ENCODE measurements around the gene ABCA4. TPM values are rescaled to one million over a fixed set of nuclear protein-coding genes. Genes with fewer than 3 reads are reported as not detected.

Gene ABCA4
- total and polyA plus RNA-seq, 7 donors = 0.14 to 1.1 (median 0.16) TPM; not detected in 2

GRCh38 chr1:94115900-94116436 lies 5.0 kb downstream of the ABCA4 start:
- intact Hi-C loops (cut with DNase I) = no loop called here
- TF ChIP-seq POLR2AphosphoS5 (IDR thresholded peaks at IDR 0.05) = no peak
- no peaks in the 10 kb centered on the region for H3K27me3 ChIP-seq
- H3K9me3 ChIP-seq = no peaks in the 10 kb centered on the region
- H3K36me3 ChIP-seq = no peaks in the 10 kb centered on the region
- H3K4me1 ChIP-seq = no peaks in the 10 kb centered on the region
- H3K27ac ChIP-seq = no peak overlapping the region
- 60 to 81% methylated on average over 6 of the region's 6 CpGs for WGBS, 2 donors
- no peak overlapping the region for H3K4me3 ChIP-seq
- DNase-seq = no peak

- no peak overlapping the region for H3K27ac ChIP-seq
- no peaks in the 10 kb centered on the region for H3K4me1 ChIP-seq
- no peak for DNase-seq
- no peaks in the 10 kb centered on the region for H3K9me3 ChIP-seq
- no peak overlapping the region for H3K4me3 ChIP-seq
- WGBS, 2 donors = 94 to 95% methylated on average over 10 of the region's 10 CpGs
- H3K36me3 ChIP-seq = no peaks in the 10 kb centered on the region
- no peaks in the 10 kb centered on the region for H3K27me3 ChIP-seq
- intact Hi-C loops (cut with DNase I) = no loop called here
- TF ChIP-seq POLR2AphosphoS5 (IDR thresholded peaks at IDR 0.05) = no peak
- TF ChIP-seq POLR2A (IDR thresholded peaks at IDR 0.05) = no peak
- TF ChIP-seq CTCF (IDR thresholded peaks at IDR 0.05) = no peak
- no peak for TF ChIP-seq EP300 (IDR thresholded peaks at IDR 0.05)
Observed at GRCh38 chr1:94115254-94115899, 5.6 kb downstream of the ABCA4 start.

GRCh38 chr1:94113589-94114226 lies 7.2 kb downstream of the ABCA4 start:
- Histone ChIP-seq H3K36me3 (no peaks in the 10 kb centered on the region), H3K4me3 (no peak overlapping the region), H3K27me3 (no peaks in the 10 kb centered on the region), H3K9me3 (no peaks in the 10 kb centered on the region), H3K4me1 (no peaks in the 10 kb centered on the region), H3K27ac (no peak overlapping the region)
- intact Hi-C loops (cut with DNase I) = no loop called here
- no peak for DNase-seq
- no peak for TF ChIP-seq POLR2A (IDR thresholded peaks at IDR 0.05)
- TF ChIP-seq CTCF (IDR thresholded peaks at IDR 0.05) = no peak
- TF ChIP-seq POLR2AphosphoS5 (IDR thresholded peaks at IDR 0.05) = no peak
- TF ChIP-seq EP300 (IDR thresholded peaks at IDR 0.05) = no peak
- 71 to 85% methylated on average over 2 of the region's 2 CpGs for WGBS, 2 donors

DNA sequence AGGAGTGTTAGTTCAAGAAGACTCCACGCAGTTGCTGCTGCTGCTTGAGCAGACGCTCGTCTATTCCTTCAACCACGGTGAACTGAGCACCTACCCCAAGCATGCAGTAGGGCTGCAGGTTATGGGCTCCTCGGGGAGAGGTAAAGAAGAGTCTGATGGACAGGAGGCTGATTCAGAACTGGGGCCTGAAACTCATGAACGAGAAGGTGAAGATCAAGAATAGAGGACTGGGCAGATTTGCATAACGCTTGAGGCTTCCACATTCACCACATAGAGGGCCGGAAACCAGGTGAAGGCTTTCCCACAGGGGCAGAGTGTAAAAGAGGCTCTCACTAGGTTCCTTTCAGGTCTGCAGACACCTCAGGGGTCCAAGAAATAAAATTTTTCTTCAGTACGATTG lies 9.1 kb downstream of the ABCA4 start:
- 86 to 91% methylated on average over 9 of the region's 9 CpGs for WGBS, 2 donors
- no peaks in the 10 kb centered on the region for H3K36me3 ChIP-seq
- no peak overlapping the region for H3K27ac ChIP-seq
- intact Hi-C loops (cut with DNase I) = no loop called here
- no peaks in the 10 kb centered on the region for H3K9me3 ChIP-seq
- no peak for TF ChIP-seq POLR2A (IDR thresholded peaks at IDR 0.05)
- TF ChIP-seq EP300 (IDR thresholded peaks at IDR 0.05) = no peak
- no peak for TF ChIP-seq CTCF (IDR thresholded peaks at IDR 0.05)
- no peak for TF ChIP-seq POLR2AphosphoS5 (IDR thresholded peaks at IDR 0.05)
- DNase-seq = no peak
- H3K4me1 ChIP-seq = no peaks in the 10 kb centered on the region
- no peaks in the 10 kb centered on the region for H3K27me3 ChIP-seq
- H3K4me3 ChIP-seq = no peak overlapping the region

DNA sequence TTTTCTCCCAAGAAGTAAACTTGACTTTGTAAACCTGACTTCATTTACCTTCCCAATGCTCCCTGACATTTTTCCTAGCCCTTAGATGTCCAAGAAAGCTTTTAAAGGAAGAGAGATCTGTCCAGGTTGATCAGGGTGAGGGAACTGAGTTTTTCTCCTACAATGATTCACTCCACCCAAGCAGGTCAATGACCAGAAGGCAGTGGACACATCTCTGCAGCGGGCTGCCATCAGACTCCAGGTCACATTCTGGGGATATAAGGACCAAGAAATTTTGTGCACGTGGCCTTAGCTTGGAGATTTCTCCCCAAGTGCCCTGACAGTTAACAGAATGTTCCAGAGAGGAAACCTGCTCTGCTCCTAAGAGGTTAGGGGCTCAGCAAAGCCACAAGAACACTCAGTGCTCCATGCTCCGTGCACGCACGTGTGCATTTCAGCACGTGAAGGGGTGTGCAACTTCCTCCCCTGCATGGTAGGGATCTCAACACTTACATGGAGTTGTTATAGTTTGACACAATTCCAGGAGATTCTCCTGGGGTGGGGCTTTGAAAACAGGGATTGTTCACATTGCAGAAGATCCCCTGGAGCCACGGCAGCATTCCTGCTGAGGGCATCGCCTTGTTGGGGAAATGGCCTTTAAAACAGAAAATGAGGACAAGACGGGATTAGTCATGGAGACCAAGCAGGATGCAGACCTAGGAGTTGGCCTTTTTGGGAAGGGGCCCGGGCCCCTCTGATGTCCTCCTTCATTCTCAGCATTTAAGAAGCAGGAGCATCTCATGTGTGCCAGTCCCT lies 9.8 kb downstream of the ABCA4 start:
- H3K36me3 ChIP-seq = no peaks in the 10 kb centered on the region
- TF ChIP-seq EP300 (IDR thresholded peaks at IDR 0.05) (no peak), CTCF (IDR thresholded peaks at IDR 0.05) (no peak), POLR2AphosphoS5 (IDR thresholded peaks at IDR 0.05) (no peak), POLR2A (IDR thresholded peaks at IDR 0.05) (no peak)
- 88 to 89% methylated on average over 10 of the region's 10 CpGs for WGBS, 2 donors
- no peaks in the 10 kb centered on the region for H3K4me1 ChIP-seq
- H3K27ac ChIP-seq = no peak overlapping the region
- H3K27me3 ChIP-seq = no peaks in the 10 kb centered on the region
- H3K4me3 ChIP-seq = no peak overlapping the region
- H3K9me3 ChIP-seq = no peaks in the 10 kb centered on the region
- intact Hi-C loops (cut with DNase I) = no loop called here
- DNase-seq = no peak
